22Rv1 (cell line): ENCODE measurements around the gene FAM184A.

Experiments used
- CTCF ChIP-seq: fragments of 450-650 bp; IDR thresholded peaks from 2 replicates; pipeline ENCODE4 v1.5.1; 2017; ENCODE audit warnings: mild to moderate bottlenecking
- ZFX ChIP-seq: fragments of 450-650 bp; IDR thresholded peaks from 2 replicates; pipeline ENCODE4 v1.6.1; 2017; ENCODE audit warnings: antibody characterized with exemption, borderline replicate concordance

DNA sequence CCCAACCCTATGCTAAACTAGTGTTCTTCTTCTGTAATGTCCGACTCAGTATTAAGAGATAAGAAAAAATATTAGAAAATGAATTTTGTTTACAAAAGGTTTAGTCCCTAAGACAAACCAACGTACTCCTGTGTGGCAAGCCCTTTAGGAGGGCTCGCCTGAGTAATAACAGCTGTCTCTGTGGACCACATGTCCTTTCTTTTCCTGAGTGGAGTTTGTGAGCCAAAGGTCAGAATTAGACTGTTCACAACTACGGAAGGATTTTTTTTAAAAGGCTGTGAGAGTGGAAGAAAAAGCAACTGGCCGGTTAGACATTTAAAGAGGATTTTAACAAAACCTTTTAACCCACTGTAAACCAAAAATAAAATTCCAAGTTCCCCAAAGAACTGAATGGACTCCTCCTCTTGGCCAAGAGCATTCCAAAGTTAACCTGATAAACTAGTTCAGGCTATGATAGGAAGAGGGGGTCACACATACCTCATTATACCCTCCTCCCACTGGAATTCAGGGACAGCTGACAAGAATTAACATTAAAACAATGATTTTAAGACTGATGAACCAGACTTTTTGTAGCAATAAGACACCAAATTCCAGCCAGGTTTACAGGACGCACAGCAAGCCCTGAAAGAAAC, 43.5 kb downstream of the FAM184A start:
- TF ChIP-seq CTCF (no peak), ZFX (no peak)
